HG02588 (cell line): ENCODE results near the gene RFLNA.

Source experiments
- ATAC-seq: cut with Tn5 transposase; IDR thresholded peaks from one replicate; pipeline ENCODE4 v1.9.1; 2021; ENCODE audit warnings: mild to moderate bottlenecking, moderate library complexity; ENCODE audit not compliant: unreplicated experiment

RFLNA gene

DNA sequence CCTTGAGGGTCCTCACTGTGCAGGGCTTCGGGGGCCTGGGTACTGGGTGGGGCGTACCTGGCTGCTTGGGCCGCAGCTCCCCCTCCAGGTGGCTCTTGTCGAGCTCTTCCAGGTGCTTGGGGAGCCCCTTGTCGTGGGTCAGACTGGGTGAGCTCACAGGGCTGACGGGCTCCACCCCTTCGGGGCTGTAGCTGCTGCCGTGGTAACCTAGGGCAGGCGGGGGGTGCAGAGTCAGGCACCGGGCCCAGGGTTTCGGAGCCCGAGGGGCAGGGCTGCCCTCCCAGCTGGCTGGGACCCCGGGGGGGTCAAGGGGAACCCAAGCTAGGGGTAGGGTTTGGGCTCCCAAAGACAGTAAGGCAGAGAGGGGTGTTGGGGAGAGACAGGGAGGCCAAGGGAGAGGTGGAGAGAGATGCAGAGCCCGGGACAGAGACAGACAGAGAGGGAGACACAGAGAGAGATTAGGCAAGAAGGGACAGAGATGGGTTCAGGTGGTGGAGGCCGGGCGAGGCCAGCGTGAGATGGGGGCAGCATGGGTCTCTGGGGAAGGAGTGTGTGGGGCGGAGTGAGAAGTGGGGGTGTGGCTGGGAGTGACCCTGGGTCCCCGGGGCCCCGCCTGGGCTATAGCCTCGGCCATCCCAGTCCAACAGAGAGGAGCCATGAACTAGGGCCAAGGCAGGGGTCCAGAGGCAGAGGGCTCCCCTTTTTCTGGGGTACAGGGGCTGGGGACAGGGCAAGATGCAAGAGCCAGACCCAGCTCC lies 40.7 kb downstream of the RFLNA start:
- ATAC-seq = no peak

DNA sequence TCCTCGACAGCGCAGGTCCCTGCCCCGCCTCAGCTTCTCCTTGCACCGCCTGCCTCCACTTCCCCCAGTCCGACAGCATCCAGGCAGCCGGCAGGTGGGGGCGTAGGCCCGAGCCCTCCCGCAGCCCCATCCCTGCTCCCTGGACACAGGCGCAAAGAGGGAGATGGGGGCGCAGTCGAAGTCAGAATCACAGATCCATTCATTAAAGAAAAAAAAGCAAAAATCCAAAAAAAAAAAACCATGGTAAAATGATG lies 41.2 kb downstream of the RFLNA start:
- no peak for ATAC-seq

DNA sequence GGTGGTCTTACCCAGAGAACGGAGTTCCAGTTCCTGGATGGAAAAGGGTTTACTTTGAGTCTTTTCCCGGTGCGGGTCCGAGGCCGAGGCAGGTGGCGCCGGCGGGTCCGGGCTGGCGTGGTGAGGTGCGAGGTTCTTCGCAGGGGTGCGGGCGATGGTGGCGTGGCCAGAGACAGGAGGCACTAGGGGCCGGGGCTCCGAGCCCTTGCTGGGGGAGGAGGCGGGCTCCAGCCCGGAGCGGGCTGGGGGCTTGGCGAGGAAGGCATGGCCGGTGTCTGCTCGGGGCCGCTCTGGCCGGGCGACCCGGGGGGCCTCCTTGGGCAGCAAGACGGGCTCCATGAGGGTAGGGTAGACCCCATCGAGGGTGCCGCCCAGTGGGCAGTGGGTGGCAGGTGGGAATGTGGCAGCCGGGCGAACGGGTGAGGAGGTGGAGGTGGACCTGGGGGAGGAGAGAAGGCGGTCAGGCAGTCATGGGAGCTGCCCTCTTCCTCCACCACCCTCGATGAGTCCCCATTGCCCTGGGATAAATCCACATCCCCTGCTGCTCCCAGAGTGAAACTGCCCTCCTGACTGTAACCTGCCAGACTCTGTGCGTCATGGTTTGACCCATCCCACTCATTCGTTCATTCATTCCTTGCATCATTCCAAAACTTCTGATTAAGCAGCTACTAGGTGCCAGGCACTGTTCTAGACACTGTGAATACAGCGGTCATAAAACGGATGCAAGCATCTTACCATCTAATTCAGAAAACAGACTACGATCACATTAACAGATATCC lies 42.0 kb downstream of the RFLNA start:
- no peak for ATAC-seq

GRCh38 chr12:124337622-124338021 lies 42.7 kb downstream of the RFLNA start:
- no peak for ATAC-seq

DNA sequence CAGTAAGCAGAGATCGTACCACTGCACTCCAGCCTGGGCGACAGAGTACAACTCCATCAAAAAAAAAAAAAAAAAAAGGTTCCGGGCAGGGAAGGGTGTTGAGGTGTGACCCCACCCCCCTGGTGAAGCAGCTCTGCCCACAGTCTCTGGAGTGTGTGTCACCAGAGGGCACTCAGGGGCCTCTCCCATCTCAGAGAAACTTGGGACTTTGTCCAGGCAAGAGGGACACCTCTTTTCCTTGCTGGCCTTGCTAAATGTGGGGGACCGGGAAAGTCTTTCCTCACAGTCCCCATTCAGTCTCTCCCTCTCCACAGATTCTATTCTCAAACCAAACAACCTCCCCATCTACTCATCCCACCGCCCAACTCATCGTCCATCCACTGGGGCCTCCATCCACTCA lies 43.6 kb downstream of the RFLNA start:
- ATAC-seq = no peak

DNA sequence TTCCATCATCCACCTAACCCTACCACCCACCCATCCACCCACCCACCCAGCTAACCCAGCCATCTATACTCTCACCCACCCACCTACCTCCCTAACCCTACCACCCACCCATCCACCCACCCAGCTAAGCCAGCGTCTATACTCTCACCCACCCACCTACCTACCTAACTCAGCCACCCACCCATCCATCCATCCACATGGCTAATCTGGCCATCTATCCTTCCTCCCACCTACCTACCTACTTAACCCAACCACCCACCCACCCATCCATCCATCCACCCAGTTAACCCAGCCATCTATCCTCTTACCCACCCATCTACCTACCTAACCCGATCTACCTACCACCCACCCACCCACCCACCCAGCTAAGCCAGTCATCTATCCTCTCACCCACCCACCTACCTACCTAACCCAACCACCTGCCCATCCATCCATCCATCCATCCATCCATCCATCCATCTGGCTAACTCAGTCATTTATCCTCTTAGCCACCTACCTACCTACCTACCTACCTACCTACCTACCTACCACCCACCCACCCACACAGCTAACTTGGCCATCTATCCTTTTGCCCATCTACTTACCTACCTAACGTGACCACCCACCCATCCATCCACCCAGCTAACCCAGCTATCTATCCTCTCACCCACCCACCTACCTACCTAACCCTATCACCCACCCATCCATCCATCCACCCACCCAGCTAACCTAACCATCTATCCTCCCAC lies 44.1 kb downstream of the RFLNA start:
- ATAC-seq = no peak

DNA sequence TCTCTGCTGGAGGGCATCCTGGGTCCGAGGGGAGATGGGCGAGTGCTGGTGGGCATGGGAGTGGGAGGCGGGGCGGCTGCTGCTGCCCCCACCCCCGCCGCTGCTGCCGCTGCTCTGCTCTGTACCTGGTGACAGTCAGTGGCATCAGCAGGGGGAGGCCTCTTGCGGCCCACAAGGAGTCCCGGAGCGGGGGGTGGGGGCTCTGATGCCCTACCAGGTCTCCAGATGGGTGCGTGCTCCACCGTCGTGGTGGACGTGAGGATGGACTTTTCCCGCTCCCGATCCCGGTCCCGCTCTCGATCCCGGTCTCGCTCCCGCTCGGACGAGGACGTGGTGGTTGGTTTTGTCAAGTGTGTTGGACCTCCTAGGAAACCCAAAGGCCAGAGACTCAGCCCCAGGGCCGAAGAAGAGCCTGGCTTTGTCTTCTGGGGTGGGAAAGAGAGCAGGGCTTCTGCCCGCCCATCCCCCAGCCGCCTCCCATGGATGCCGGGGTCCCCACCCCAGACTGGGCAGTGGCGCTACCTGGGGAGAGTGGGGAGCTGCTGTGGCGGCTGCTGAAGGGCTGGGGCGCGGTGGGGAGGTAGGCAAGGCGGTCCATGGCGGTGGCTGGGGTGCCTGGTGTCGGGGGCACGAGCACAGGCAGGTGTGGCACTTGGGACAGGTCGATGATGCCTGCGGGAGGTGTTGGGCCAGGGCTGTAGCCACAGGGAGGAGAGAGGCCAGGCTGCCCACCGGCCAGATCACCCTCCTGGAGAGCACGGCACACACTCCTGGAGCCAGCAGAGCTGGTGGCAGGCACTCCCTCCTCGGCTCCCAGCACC lies 45.4 kb downstream of the RFLNA start:
- ATAC-seq = no peak

DNA sequence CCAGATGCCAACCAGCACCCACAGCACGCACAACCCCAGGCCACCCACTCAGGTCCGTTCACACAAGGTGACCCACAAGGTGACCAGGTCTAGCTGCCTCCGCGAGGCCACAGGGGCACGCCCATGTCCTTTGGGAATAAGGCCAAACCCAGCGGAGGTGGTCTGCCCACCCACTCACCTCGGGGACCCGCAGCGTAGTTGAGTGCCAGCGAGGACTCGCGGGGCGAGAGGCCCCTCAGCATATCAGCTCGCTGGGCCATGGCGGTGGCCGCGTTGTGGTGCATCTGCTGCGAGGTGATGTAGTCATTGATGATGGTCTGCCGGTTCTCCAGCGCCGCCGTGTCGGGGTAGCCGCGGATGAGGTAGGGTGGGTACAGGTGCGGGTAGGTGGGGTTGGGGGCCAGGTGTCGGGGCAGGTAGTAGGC lies 46.8 kb downstream of the RFLNA start:
- ATAC-seq = no peak

DNA sequence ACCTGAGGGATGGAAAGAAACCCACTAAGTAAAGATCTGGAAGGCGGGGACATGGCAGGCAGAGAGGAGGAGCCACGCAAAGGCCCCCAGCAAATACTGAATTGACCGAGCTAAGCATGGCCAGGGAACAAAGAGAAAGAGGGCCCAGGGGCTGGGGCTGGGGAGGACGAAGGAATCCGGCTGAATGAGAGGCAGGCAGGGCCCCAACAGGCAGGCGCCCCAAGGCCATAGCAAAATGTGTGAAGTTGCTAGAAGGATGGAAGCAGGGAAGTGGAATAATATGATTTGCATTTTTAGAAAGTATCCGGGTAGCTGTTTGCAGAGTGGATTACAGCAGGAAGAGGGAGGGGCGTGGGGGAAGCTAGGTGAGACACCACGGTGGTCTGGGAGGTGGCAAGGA lies 49.1 kb downstream of the RFLNA start:
- ATAC-seq = no peak

DNA sequence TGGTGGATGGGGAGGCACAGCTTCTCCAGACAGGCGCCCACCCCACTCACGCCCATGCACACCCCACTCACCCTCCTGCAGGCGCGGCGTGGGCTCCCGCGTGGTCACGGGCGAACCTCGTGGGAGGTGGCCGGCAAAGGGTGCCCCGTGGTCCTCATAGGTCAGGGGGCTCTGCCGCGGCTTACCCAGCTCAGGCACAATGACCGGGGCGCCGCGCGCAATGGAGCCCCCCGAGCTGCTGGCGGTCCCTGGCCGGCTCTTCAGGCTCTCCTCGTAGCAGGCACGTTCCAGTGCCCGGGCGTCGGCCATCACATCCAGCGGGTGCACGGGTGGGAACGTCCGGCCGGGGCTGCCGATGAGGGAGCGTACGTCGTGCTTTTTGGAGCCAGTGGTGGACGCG lies 49.6 kb downstream of the RFLNA start:
- no peak for ATAC-seq

GRCh38 chr12:124345795-124346194 lies 50.9 kb downstream of the RFLNA start:
- ATAC-seq = no peak

- no peak for ATAC-seq
Observed at GRCh38 chr12:124346425-124347168, 51.7 kb downstream of the RFLNA start.

- no peak for ATAC-seq
Observed at GRCh38 chr12:124347335-124347734, 52.4 kb downstream of the RFLNA start.

GRCh38 chr12:124347805-124348658 lies 53.1 kb downstream of the RFLNA start:
- ATAC-seq = no peak

- ATAC-seq = no peak
Observed at GRCh38 chr12:124348659-124349380, 53.9 kb downstream of the RFLNA start.

DNA sequence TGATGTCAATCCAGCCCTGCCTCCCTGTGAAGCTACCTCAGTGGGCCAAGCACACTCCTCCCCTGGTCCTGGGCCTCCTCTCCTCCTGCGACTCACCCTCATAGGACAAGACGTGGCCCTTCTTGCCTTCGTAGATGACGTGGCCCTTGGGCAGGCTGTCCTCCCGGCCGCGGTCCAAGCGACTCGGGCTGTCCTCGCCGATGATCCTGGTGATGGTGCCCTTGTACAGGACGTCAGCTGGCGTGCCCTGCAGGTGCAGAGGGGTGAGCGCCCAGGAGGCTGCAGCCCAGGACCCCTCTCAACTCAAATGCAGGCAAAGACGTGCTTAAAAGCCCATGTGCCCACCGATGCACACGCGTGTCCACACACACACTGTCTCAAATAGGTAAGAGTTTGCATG lies 55.6 kb downstream of the RFLNA start:
- no peak for ATAC-seq

DNA sequence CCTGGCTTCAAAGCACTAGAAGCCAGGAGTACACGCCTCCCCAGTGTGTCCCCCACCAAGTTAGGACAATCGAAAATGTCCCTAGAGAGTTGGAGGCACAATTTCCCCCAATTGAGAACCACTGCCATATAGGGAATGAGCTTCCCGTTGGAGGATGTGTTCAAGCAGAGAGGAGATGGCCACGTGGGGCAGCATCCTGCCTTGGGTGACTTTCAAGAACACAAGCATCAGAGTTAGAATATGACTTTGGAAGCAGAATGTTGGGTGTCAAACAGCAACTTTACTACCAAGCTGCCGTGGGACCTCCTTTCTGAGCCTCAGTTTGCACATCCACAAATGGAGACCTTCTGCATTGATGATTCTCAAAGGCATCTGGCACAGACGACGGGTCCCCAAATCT lies 56.5 kb downstream of the RFLNA start:
- no peak for ATAC-seq

- ATAC-seq = no peak
Observed at GRCh38 chr12:124352257-124352656, 57.4 kb downstream of the RFLNA start.

DNA sequence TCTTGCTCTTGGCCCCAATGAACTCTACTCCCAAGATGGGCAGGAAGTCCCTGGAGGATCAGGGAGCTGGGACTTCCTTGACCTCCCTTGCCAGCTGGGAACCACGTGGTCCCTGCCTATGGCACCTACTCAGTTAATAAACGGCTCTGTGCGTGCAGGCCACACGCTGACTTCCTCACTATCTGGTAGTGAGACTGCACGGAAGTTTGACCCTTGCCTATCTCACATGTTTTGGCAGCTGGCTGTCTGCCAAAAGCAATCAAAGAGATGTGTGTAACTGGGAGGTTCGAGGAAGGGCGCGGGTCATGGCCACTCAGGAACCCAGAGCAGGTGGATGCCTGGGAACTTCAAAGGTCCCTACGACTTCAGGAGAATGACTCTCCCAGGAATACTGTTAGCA lies 57.9 kb downstream of the RFLNA start:
- no peak for ATAC-seq
